ENCODE measurements around the gene LRRFIP1. TPM values are rescaled to one million over a fixed set of nuclear protein-coding genes. Genes with fewer than 3 reads are reported as not detected.

The LRRFIP1 gene
- total RNA-seq, 6 experiments from 2014 or later: 29.4 to 56.3 (median 49.7) TPM

- Histone ChIP-seq H3K9me3 (no peaks in the 10 kb centered on the region), H3K36me3 (no peaks in the 10 kb centered on the region), H3K4me1 (peaks cover 0 to 4% (median 0%) of the 10 kb centered on the region in 4 donors), H3K4me3 (no peak overlapping the region), H3K27ac (no peak overlapping the region), H3K27me3 (no peaks in the 10 kb centered on the region)
- intact Hi-C loops (cut with DNase I): no loop called here
- 93% methylated on average over 7 of the region's 12 CpGs for WGBS (ENCODE audit: insufficient coverage, low coverage, low lambda C conversion rate, missing lambda C conversion rate)
- TF ChIP-seq POLR2A (IDR thresholded peaks at IDR 0.05) (no peak), CTCF (IDR thresholded peaks at IDR 0.05) (no peak)
- DNase-seq (no peak), ATAC-seq (no peak)
Observed at GRCh38 chr2:237642038-237642734, 14.8 kb downstream of the LRRFIP1 start.

DNA sequence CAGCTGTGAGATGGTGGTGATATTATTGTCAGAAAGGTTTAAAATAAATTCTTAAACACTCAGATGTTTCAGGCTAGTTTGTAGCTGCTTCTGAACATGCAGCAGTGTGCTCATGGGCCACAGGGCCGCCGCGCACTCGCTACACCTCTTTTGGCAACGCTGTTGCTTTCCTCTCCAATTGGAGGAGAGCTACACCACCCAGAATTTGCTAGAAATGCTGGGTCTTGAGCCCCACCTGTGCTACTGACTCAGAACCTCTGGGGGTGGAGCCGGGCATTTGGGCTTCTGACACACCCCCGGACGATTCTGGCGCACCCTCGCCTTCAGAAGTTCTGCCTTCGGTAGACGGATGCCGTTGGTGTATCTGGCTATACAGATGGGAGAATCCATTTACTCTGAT lies 15.7 kb downstream of the LRRFIP1 start:
- ATAC-seq: no peak
- no peak overlapping the region for H3K27ac ChIP-seq
- no peaks in the 10 kb centered on the region for H3K27me3 ChIP-seq
- intact Hi-C loops (cut with DNase I): no loop called here
- TF ChIP-seq CTCF (IDR thresholded peaks at IDR 0.05) (no peak), POLR2A (IDR thresholded peaks at IDR 0.05) (no peak)
- H3K4me1 ChIP-seq: peaks cover 0 to 6% (median 0%) of the 10 kb centered on the region in 4 donors
- WGBS (ENCODE audit: insufficient coverage, low coverage, low lambda C conversion rate, missing lambda C conversion rate): 81% methylated on average over 8 of the region's 13 CpGs
- H3K4me3 ChIP-seq: no peak overlapping the region
- no peaks in the 10 kb centered on the region for H3K36me3 ChIP-seq
- H3K9me3 ChIP-seq: no peaks in the 10 kb centered on the region
- DNase-seq: no peak

DNA sequence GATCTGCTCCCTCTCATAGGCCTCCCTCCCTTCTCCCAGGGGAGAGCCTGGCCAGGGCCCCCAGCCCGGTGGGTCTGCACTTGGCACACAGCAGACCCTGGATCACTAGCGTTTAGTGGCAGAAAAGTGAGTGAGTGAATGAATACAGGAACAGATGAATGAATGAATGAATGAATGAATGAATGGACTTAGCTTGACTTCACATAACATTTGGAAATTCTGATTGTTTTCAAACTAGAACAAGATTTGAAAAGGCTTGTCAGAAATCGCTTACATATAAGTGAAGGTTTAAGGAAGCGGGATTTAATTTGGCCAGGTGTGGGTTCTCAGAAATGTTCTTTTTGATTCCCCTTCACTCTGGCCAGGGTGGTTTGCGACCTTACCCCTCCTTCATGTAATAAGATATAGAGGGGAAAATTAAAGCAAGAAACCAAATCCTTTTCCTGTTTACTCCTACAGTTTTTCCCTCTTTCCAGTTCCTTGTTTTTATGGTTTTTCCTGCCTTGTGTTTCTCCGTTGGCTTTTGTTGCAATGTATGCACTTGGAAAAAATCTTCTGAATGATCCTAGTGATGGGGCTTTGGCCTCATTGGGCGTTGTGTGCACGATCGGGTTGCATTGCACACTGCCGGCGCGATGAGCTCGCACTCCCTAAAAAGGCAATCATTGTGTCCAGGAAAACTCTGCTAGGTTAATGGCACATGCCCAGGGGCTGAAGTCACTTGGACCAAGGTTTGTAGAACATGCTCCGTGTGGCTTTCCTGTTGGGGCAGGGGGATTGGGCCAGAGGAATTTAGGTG lies 16.4 kb downstream of the LRRFIP1 start:
- Histone ChIP-seq H3K36me3 (no peaks in the 10 kb centered on the region), H3K27ac (no peak overlapping the region), H3K4me3 (no peak overlapping the region), H3K9me3 (no peaks in the 10 kb centered on the region), H3K27me3 (no peaks in the 10 kb centered on the region), H3K4me1 (peaks cover 0 to 6% (median 0%) of the 10 kb centered on the region in 4 donors)
- WGBS (ENCODE audit: insufficient coverage, low coverage, low lambda C conversion rate, missing lambda C conversion rate): 85% methylated on average over 12 of the region's 14 CpGs
- no peak for TF ChIP-seq CTCF (IDR thresholded peaks at IDR 0.05)
- no peak for TF ChIP-seq POLR2A (IDR thresholded peaks at IDR 0.05)
- intact Hi-C loops (cut with DNase I): no loop called here
- DNase-seq: no peak
- no peak for ATAC-seq

- 92% methylated on average over 4 of the region's 5 CpGs for WGBS (ENCODE audit: insufficient coverage, low coverage, low lambda C conversion rate, missing lambda C conversion rate)
- Histone ChIP-seq H3K4me3 (no peak overlapping the region), H3K4me1 (peaks cover 0 to 6% (median 0%) of the 10 kb centered on the region in 4 donors), H3K9me3 (no peaks in the 10 kb centered on the region), H3K27me3 (no peaks in the 10 kb centered on the region), H3K27ac (no peak overlapping the region), H3K36me3 (no peaks in the 10 kb centered on the region)
- ATAC-seq (no peak), DNase-seq (no peak)
- TF ChIP-seq CTCF (IDR thresholded peaks at IDR 0.05) (no peak), POLR2A (IDR thresholded peaks at IDR 0.05) (no peak)
- intact Hi-C loops (cut with DNase I): no loop called here
Observed at GRCh38 chr2:237644381-237644703, 17.0 kb downstream of the LRRFIP1 start.
